Measurements from ENCODE around the gene TBCK.

DNA sequence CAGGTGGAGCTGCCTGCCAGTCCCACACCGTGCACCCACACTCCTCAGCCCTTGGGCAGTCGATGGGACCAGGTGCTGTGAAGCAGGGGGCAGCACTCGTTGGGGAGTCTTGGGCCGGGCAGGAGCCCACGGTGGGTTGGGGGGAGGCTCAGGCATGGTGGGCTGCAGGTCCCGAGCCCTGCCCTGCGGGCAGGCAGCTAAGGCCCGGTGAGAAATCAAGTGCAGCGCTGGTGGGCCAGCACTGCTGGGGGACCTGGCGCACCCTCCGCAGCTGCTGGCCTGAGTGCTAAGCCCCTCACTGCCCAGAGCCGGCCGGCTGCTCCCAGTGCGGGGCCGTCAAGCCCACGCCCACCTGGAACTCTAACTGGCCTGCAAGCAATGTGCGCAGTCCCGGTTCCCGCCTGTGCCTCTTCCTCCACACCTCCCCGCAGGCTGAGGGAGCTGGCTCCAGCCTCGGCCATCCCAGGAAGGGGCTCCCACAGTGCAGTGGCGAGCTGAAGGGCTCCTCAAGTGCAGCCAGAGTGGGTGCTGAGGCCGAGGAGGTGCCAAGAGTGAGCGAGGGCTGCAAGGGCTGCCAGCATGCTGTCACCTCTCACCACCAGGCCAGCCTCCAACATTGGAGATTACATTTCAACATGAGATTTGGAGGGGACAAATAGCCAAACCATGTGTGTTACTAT lies 223.5 kb downstream of the TBCK start:
- no peak for TF ChIP-seq TAF1 (IDR thresholded peaks at IDR 0.05; ENCODE audit: borderline replicate concordance, low read depth, low read length)
- no peak for TF ChIP-seq POLR2AphosphoS5 (IDR thresholded peaks at IDR 0.05; ENCODE audit: low read depth, low read length)
- TF ChIP-seq POLR2A (IDR thresholded peaks at IDR 0.05; ENCODE audit: low read depth, low read length): no peak
